HL-60 (cell line): ENCODE data around the gene KCNJ6.

Experiments
- DNase-seq, 2 experiments: peaks; one replicate each; pipeline ENCODE4 v3.0.0-alpha.2; 2010 to 2020; ENCODE audit warnings: low read depth in 1 of 2, low spot score in 1 of 2
- H3K27ac ChIP-seq: fragments of 250-450 bp; sonication (Bioruptor Pico); replicated peaks from 2 replicates; pipeline ENCODE4 v1.5.1; 2020; ENCODE audit warnings: mild to moderate bottlenecking, moderate library complexity
- H3K27me3 ChIP-seq: fragments of 250-450 bp; sonication (Bioruptor Pico); 2 replicates; pipeline ENCODE4 v1.5.1; 2021; ENCODE audit warnings: mild to moderate bottlenecking, moderate library complexity; ENCODE audit not compliant: insufficient read depth, poor library complexity, severe bottlenecking
- H3K4me3 ChIP-seq: replicated peaks from 2 replicates; pipeline ENCODE4 v1.5.1; 2011; ENCODE audit warnings: mild to moderate bottlenecking, control low read depth, low read length; ENCODE audit not compliant: insufficient read depth
- GABPA ChIP-seq: IDR thresholded peaks from 2 replicates; pipeline ENCODE4 v1.6.1; 2012; ENCODE audit warnings: low read depth
- POLR2AphosphoS5 ChIP-seq: IDR thresholded peaks from 2 replicates; pipeline ENCODE4 v1.6.1; 2012; ENCODE audit warnings: low read depth
- REST ChIP-seq: IDR thresholded peaks from 2 replicates; pipeline ENCODE4 v1.6.1; 2012; ENCODE audit warnings: low read depth; ENCODE audit not compliant: insufficient replicate concordance
- SPI1 ChIP-seq: IDR thresholded peaks from 2 replicates; pipeline ENCODE4 v1.6.1; 2012; ENCODE audit warnings: low read depth, mild to moderate bottlenecking, borderline replicate concordance
- TF ChIP-seq, protein P1 (sequence below): IDR thresholded peaks from one replicate; pipeline ENCODE4 v1.5.1; 2011; ENCODE audit warnings: low read length, control low read depth, inconsistent platforms; ENCODE audit not compliant: insufficient read depth

KCNJ6 gene

DNA sequence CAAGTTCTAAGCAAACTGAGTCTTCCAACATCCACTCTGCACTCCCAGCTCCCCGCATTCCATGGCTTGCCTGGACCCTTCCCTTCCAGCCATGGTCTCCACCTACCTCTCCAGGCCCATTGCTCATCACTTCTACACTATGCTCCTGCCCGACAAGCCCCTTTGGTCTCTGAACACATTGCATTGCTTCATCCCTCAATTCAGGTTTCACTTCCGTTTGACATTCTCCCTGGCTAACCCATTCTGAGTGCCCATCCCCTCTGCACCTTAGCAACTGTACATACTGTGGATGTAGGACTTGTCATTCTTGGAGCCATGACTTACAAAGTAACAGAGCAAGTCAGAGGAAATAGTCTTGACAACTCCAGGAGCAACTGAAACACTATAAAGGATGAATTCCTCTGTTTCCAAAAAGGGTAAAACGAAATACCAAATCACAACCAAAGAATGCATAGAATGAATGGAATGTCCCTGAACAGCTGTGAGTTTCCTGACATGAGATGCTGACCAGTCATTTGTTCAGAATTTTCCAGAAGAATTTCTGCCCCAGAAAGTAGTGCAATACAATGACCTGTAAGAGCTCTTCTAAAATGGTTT lies 66.7 kb downstream of the KCNJ6 start:
- H3K27ac ChIP-seq, result no peak overlapping the region
- TF ChIP-seq, protein P1, sequence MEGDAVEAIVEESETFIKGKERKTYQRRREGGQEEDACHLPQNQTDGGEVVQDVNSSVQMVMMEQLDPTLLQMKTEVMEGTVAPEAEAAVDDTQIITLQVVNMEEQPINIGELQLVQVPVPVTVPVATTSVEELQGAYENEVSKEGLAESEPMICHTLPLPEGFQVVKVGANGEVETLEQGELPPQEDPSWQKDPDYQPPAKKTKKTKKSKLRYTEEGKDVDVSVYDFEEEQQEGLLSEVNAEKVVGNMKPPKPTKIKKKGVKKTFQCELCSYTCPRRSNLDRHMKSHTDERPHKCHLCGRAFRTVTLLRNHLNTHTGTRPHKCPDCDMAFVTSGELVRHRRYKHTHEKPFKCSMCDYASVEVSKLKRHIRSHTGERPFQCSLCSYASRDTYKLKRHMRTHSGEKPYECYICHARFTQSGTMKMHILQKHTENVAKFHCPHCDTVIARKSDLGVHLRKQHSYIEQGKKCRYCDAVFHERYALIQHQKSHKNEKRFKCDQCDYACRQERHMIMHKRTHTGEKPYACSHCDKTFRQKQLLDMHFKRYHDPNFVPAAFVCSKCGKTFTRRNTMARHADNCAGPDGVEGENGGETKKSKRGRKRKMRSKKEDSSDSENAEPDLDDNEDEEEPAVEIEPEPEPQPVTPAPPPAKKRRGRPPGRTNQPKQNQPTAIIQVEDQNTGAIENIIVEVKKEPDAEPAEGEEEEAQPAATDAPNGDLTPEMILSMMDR, result no peak
- TF ChIP-seq SPI1 (no peak), GABPA (no peak), REST (no peak), POLR2AphosphoS5 (no peak)
- peak in 1 of 2 experiments; percentile 6 for DNase-seq
- H3K4me3 ChIP-seq, result no peak overlapping the region
- H3K27me3 ChIP-seq, result no peaks in the 10 kb centered on the region

DNA sequence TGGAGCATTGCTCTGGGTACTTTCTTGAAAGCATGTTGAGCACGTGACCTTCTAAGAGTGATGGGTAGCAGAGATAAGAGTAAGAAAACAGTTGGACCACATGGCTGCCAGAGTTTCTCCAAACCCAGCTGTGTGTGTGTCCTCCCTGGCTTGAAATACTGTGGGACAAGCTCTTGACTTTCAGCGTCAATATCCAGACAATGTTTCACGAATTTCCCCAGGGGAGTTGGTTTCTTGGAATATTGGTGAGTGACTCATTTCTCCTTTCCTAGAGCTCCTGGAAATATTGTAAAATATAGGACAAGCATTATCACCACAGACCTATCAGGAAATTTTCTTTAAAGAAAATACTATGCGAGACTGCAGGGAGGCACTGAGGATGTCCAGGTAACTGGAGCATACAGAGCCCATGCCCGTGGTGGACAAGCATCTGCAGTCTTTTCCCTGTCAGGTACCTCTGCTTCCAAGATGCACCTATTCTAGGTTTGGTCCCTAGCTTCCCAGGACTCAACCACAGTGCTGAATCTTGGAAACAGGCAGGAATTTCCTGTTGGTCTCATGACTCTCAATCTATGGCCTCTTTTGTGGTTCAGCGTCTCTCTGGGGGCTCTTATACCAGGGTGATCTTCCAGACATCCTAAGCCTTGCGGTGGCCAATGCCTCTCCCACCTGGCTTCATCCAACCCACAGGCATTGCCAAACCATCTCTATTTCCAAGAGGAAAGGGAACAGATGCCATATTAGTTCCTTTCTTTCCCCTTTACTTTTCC lies 67.4 kb downstream of the KCNJ6 start:
- no peak overlapping the region for H3K27ac ChIP-seq
- no peak for TF ChIP-seq GABPA
- TF ChIP-seq, protein P1, result no peak
- no peak for TF ChIP-seq POLR2AphosphoS5
- no peak for TF ChIP-seq SPI1
- no peak for TF ChIP-seq REST
- H3K27me3 ChIP-seq, result no peaks in the 10 kb centered on the region
- DNase-seq, result no peak
- no peak overlapping the region for H3K4me3 ChIP-seq

DNA sequence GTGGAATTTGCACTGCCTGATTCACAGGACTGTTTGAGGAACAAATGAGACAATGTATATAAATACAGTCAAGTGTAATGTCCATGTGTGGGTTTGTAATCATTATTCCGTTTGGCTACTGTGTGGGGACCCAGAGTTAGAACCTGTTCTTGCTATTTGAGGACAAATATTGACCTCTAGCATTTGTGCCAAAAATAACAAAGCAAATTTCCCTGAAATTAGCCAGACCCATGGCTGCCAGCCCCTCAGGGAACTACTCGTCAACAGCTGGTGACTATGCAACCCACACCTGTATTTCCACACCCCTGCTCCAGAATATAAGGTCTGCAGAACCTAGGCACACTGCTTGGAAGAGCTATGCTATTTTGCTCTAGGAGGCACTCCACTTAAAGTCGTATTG lies 70.7 kb downstream of the KCNJ6 start:
- no peak for TF ChIP-seq SPI1
- no peak for TF ChIP-seq POLR2AphosphoS5
- TF ChIP-seq GABPA, result no peak
- TF ChIP-seq, protein P1, result no peak
- no peak for TF ChIP-seq REST
- Histone ChIP-seq H3K27me3 (no peaks in the 10 kb centered on the region), H3K4me3 (no peak overlapping the region), H3K27ac (no peak overlapping the region)
- DNase-seq, result no peak
